CD4-positive, alpha-beta memory T cell (primary cell): ENCODE measurements around the gene EEF1AKMT1. TPM values are rescaled to one million over a fixed set of nuclear protein-coding genes. Genes with fewer than 3 reads are reported as not detected.

Experiments
- CTCF ChIA-PET: fragments of 350-600 bp; sonication (Branson Sonifier 250); formaldehyde crosslinking; loops from one replicate; lab custom pipeline; 2021; ENCODE audit warnings: inconsistent platforms; ENCODE audit not compliant: partially characterized antibody; lab: Charles Lee
- POLR2A ChIA-PET: fragments of 350-600 bp; sonication (Branson Sonifier 250); formaldehyde crosslinking; loops from one replicate; lab custom pipeline; 2021; ENCODE audit not compliant: partially characterized antibody; lab: Charles Lee
- DNase-seq, 5 donors: peaks; one replicate each; pipeline versions ENCODE4 v3.0.0 to v3.0.0-alpha.2; 2020 to 2022; ENCODE audit warnings: mixed read lengths in 1 of 5
- H3K27ac ChIP-seq: one replicate; pipeline ENCODE4 v1.7.0; 2013; ENCODE audit warnings: low read depth, low read length
- H3K27me3 ChIP-seq: 2 replicates; pipeline ENCODE4 v1.7.0; 2013; ENCODE audit warnings: mild to moderate bottlenecking, low read length, moderate library complexity; ENCODE audit not compliant: insufficient read depth
- H3K36me3 ChIP-seq: 2 replicates; pipeline ENCODE4 v1.7.0; 2013; ENCODE audit warnings: mild to moderate bottlenecking, low read length, moderate library complexity; ENCODE audit not compliant: insufficient read depth
- H3K4me1 ChIP-seq: 2 replicates; pipeline ENCODE4 v1.7.0; 2013; ENCODE audit warnings: mild to moderate bottlenecking, low read length, moderate library complexity; ENCODE audit not compliant: insufficient read depth
- H3K4me3 ChIP-seq, 2 donors: one replicate each; pipeline ENCODE4 v1.7.0; 2013; ENCODE audit warnings: low read length in 2 of 2, mild to moderate bottlenecking in 1 of 2
- H3K9me3 ChIP-seq, 2 donors: one replicate each; pipeline ENCODE4 v1.7.0; 2013; ENCODE audit warnings: low read length in 2 of 2, control low read depth in 1 of 2; ENCODE audit not compliant: control insufficient read depth in 1 of 2
- H3K27ac Mint-ChIP-seq, 7 donors: one replicate each; pipeline ENCODE4 v1.8.0; 2020 to 2021; ENCODE audit warnings: mixed read lengths in 7 of 7, mild to moderate bottlenecking in 6 of 7, inconsistent platforms in 3 of 7, moderate library complexity in 3 of 7
- H3K27me3 Mint-ChIP-seq, 2 donors: one replicate each; pipeline ENCODE4 v1.8.0; 2020 to 2021; ENCODE audit warnings: mixed read lengths in 2 of 2
- H3K36me3 Mint-ChIP-seq, 2 donors: one replicate each; pipeline ENCODE4 v1.8.0; 2020 to 2021; ENCODE audit warnings: mixed read lengths in 2 of 2, inconsistent platforms in 1 of 2, mild to moderate bottlenecking in 1 of 2
- H3K4me1 Mint-ChIP-seq, 4 donors: one replicate each; pipeline ENCODE4 v1.8.0; 2020 to 2021; ENCODE audit warnings: mixed read lengths in 4 of 4, mild to moderate bottlenecking in 1 of 4
- H3K4me3 Mint-ChIP-seq, 8 donors: one replicate each; pipeline ENCODE4 v1.8.0; 2020 to 2021; ENCODE audit warnings: mixed read lengths in 8 of 8, mild to moderate bottlenecking in 7 of 8, moderate library complexity in 6 of 8, inconsistent platforms in 3 of 8
- H3K9me3 Mint-ChIP-seq, 8 donors: one replicate each; pipeline ENCODE4 v1.8.0; 2020 to 2021; ENCODE audit warnings: mixed read lengths in 8 of 8, mild to moderate bottlenecking in 5 of 8, inconsistent platforms in 3 of 8, moderate library complexity in 1 of 8
- intact Hi-C: fragments of 100-400 bp; cut with micrococcal nuclease; formaldehyde crosslinking; loops from one replicate; pipeline ENCODE4 v1.15.1; 2023
- polyA plus RNA-seq, 2 donors: library from polyadenylated mRNA; unstranded; fragments of 300-500 nt; fragmentation: Illumina TruSeq; gene quantifications; one replicate each; pipeline ENCODE4 v1.2.3, GENCODE V29; 2021
- total RNA-seq, 2 experiments: library from RNA; stranded (reverse); gene quantifications; one replicate each; pipeline ENCODE4 v1.2.3, GENCODE V29; 2021

Gene EEF1AKMT1
- total and polyA plus RNA-seq, 4 experiments from 2014 or later = 8.1 to 16.2 (median 10.1) TPM

GRCh38 chr13:20700288-20700687 is 73.5 kb downstream of the EEF1AKMT1 start:
- Mint-ChIP-seq H3K27ac (no peak overlapping the region), H3K9me3 (peaks cover 0 to 1% (median 0%) of the 10 kb centered on the region in 8 donors), H3K27me3 (peaks cover 24 to 29% of the 10 kb centered on the region in 2 donors), H3K4me1 (peaks cover 3 to 14% (median 8%) of the 10 kb centered on the region in 4 donors), H3K4me3 (no peak overlapping the region), H3K36me3 (peaks cover 0 to 2% of the 10 kb centered on the region in 2 donors)
- DNase-seq = no peak
- H3K4me1 ChIP-seq = peaks cover 7% of the 10 kb centered on the region
- H3K27ac ChIP-seq = no peak overlapping the region
- H3K36me3 ChIP-seq = no peaks in the 10 kb centered on the region
- no peaks in the 10 kb centered on the region for H3K9me3 ChIP-seq
- H3K4me3 ChIP-seq = no peak overlapping the region
- ChIA-PET CTCF (no interaction called here), POLR2A (no interaction called here)
- peaks cover 30% of the 10 kb centered on the region for H3K27me3 ChIP-seq
- intact Hi-C loops = loop anchor here (5.0 kb wide), 1 partner anchor 503 kb away; no protein-coding TSS in a partner anchor

DNA sequence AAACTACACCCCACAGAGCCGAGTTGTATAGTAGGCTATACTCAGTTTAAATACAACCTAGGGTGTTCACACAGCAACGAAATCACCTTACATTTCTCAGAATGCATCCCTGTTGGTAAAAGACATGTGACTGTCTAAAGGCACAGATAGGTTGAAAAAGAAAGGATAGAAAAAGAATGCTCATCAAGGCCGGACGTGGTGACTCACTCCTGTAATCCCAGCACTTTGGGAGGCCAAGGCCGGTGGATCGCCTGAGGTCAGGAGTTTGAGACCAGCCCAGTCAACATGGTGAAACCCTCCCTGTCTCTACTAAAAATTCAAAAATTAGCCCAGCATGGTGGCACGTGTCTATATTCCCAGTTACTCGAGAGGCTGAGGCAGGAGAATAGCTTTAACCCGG is 74.0 kb downstream of the EEF1AKMT1 start:
- POLR2A ChIA-PET = no interaction called here

GRCh38 chr13:20696073-20696472 is 77.7 kb downstream of the EEF1AKMT1 start:
- CTCF ChIA-PET = no interaction called here
- Mint-ChIP-seq H3K27ac (no peak overlapping the region), H3K27me3 (peaks cover 20 to 24% of the 10 kb centered on the region in 2 donors)

More for the DNA sequence above, 74.0 kb downstream of the EEF1AKMT1 start:
- Mint-ChIP-seq H3K9me3 (peaks cover 0 to 1% (median 0%) of the 10 kb centered on the region in 8 donors), H3K27me3 (peaks cover 24 to 29% of the 10 kb centered on the region in 2 donors), H3K4me1 (peaks cover 3 to 13% (median 8%) of the 10 kb centered on the region in 4 donors), H3K27ac (peak overlapping the region in 1 of 7 donors; percentile 5), H3K4me3 (no peak overlapping the region), H3K36me3 (peaks cover 0 to 2% of the 10 kb centered on the region in 2 donors)
- peaks cover 30% of the 10 kb centered on the region for H3K27me3 ChIP-seq
- CTCF ChIA-PET = no interaction called here
- no peaks in the 10 kb centered on the region for H3K36me3 ChIP-seq
- DNase-seq = no peak
- H3K27ac ChIP-seq = no peak overlapping the region
- no peak overlapping the region for H3K4me3 ChIP-seq
- H3K4me1 ChIP-seq = peaks cover 7% of the 10 kb centered on the region
- intact Hi-C loops = loop anchor here (5.0 kb wide), 1 partner anchor 502 kb away; no protein-coding TSS in a partner anchor
- no peaks in the 10 kb centered on the region for H3K9me3 ChIP-seq

DNA sequence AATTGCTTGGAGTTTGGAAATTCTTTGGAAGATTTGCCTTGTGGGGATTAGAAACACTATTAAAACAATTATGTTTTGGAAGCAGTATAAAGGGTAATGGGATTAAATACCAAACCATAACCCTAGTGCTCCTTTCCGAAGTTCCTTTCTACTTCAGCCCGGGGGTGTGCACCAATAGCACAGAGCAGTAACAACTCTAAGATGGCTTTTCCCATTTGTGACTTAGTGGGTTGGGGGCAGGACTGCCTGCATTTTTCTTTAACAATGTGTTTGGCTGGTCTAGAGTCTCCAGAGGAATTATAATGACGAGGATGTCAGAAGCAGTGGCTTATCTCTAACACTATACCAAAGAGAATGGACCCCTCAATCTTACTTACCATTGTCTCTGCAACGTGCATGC is 82.1 kb downstream of the EEF1AKMT1 start:
- POLR2A ChIA-PET = no interaction called here
- no peak for DNase-seq
- H3K36me3 ChIP-seq = no peaks in the 10 kb centered on the region
- H3K27ac ChIP-seq = no peak overlapping the region
- Mint-ChIP-seq H3K4me1 (no peaks in the 10 kb centered on the region), H3K9me3 (peaks cover 0 to 1% (median 0%) of the 10 kb centered on the region in 8 donors), H3K36me3 (peaks cover 5 to 19% of the 10 kb centered on the region in 2 donors), H3K27me3 (peaks cover 3 to 5% of the 10 kb centered on the region in 2 donors), H3K27ac (no peak overlapping the region), H3K4me3 (no peak overlapping the region)
- H3K4me1 ChIP-seq = no peaks in the 10 kb centered on the region
- no peak overlapping the region for H3K4me3 ChIP-seq
- no peaks in the 10 kb centered on the region for H3K27me3 ChIP-seq
- no peaks in the 10 kb centered on the region for H3K9me3 ChIP-seq
- intact Hi-C loops = no loop called here
- CTCF ChIA-PET = no interaction called here

More at GRCh38 chr13:20696073-20696472, 77.7 kb downstream of the EEF1AKMT1 start:
- no peaks in the 10 kb centered on the region for H3K4me1 Mint-ChIP-seq
- intact Hi-C loops = no loop called here
- Histone ChIP-seq H3K27me3 (peaks cover 14% of the 10 kb centered on the region), H3K36me3 (no peaks in the 10 kb centered on the region), H3K4me3 (no peak overlapping the region), H3K4me1 (no peaks in the 10 kb centered on the region), H3K9me3 (no peaks in the 10 kb centered on the region), H3K27ac (no peak overlapping the region)
- no peak for DNase-seq
- peaks cover 0 to 1% (median 0%) of the 10 kb centered on the region in 8 donors for H3K9me3 Mint-ChIP-seq
- no peaks in the 10 kb centered on the region for H3K36me3 Mint-ChIP-seq
- POLR2A ChIA-PET = no interaction called here
- no peak overlapping the region for H3K4me3 Mint-ChIP-seq

DNA sequence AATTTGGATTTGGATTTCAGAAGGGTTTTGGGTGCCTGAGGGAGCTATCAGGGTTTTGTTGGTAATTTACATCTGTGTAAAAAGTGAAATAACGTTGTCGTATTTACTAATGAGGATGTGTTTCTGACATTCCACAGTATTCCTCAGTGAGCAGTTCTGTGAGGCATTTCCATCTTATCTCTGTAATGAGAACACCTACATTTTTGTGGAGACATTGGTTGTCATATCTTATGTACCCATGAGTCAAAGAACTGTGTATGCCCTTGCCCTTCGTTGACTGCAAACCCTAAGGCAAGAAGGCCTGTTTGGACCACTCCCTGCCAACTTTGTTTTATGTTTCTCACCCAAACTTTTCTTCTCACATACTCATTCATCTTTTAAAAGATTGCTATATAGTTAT is 84.5 kb downstream of the EEF1AKMT1 start:
- Mint-ChIP-seq H3K4me1 (no peaks in the 10 kb centered on the region), H3K9me3 (no peaks in the 10 kb centered on the region), H3K27ac (no peak overlapping the region), H3K27me3 (no peaks in the 10 kb centered on the region), H3K4me3 (no peak overlapping the region), H3K36me3 (peaks cover 5 to 24% of the 10 kb centered on the region in 2 donors)
- H3K36me3 ChIP-seq = no peaks in the 10 kb centered on the region
- CTCF ChIA-PET = interaction anchor here (1.0 kb wide), 1 partner anchor 22 kb away, joined by 7 read pairs; no protein-coding TSS in a partner anchor
- no peak for DNase-seq
- H3K27me3 ChIP-seq = no peaks in the 10 kb centered on the region
- no peak overlapping the region for H3K4me3 ChIP-seq
- H3K4me1 ChIP-seq = no peaks in the 10 kb centered on the region
- H3K27ac ChIP-seq = no peak overlapping the region
- no peaks in the 10 kb centered on the region for H3K9me3 ChIP-seq
- POLR2A ChIA-PET = no interaction called here
- intact Hi-C loops = no loop called here

GRCh38 chr13:20686863-20687579 is 86.7 kb downstream of the EEF1AKMT1 start:
- no peak overlapping the region for H3K4me3 Mint-ChIP-seq
- H3K27ac Mint-ChIP-seq = no peak overlapping the region
- H3K27me3 Mint-ChIP-seq = no peaks in the 10 kb centered on the region
- H3K36me3 ChIP-seq = no peaks in the 10 kb centered on the region
- H3K9me3 ChIP-seq = no peaks in the 10 kb centered on the region
- H3K27me3 ChIP-seq = no peaks in the 10 kb centered on the region
- H3K4me1 Mint-ChIP-seq = no peaks in the 10 kb centered on the region
- POLR2A ChIA-PET = no interaction called here
- no peak overlapping the region for H3K4me3 ChIP-seq
- H3K36me3 Mint-ChIP-seq = peaks cover 8 to 25% of the 10 kb centered on the region in 2 donors
- no peaks in the 10 kb centered on the region for H3K9me3 Mint-ChIP-seq
- H3K27ac ChIP-seq = no peak overlapping the region
- no peak for DNase-seq
- H3K4me1 ChIP-seq = no peaks in the 10 kb centered on the region
- CTCF ChIA-PET = no interaction called here
- intact Hi-C loops = no loop called here

- Histone ChIP-seq H3K36me3 (no peaks in the 10 kb centered on the region), H3K27me3 (no peaks in the 10 kb centered on the region), H3K4me1 (no peaks in the 10 kb centered on the region), H3K9me3 (no peaks in the 10 kb centered on the region), H3K4me3 (no peak overlapping the region), H3K27ac (no peak overlapping the region)
- no peak for DNase-seq
- ChIA-PET CTCF (no interaction called here), POLR2A (no interaction called here)
- Mint-ChIP-seq H3K27me3 (no peaks in the 10 kb centered on the region), H3K36me3 (peaks cover 8 to 25% of the 10 kb centered on the region in 2 donors), H3K27ac (no peak overlapping the region), H3K4me1 (no peaks in the 10 kb centered on the region), H3K9me3 (no peaks in the 10 kb centered on the region), H3K4me3 (no peak overlapping the region)
- intact Hi-C loops = no loop called here
Measured at GRCh38 chr13:20686167-20686566, 87.6 kb downstream of the EEF1AKMT1 start.
